GM12865 (cell line): Measurements from ENCODE around the gene MNX1.

Experiments
- DNase-seq: peaks from one replicate; pipeline ENCODE4 v3.0.0; 2010; ENCODE audit warnings: low read depth
- H3K4me3 ChIP-seq: 2 replicates; pipeline ENCODE4 v1.5.1; 2011; ENCODE audit warnings: mild to moderate bottlenecking, low read depth, low read length, control low read depth
- TF ChIP-seq, protein P1 (sequence below): IDR thresholded peaks from 2 replicates; pipeline ENCODE4 v1.5.1; 2011; ENCODE audit warnings: low read length, control low read depth, low read depth, inconsistent platforms; ENCODE audit not compliant: insufficient read depth; ENCODE audit errors: missing control alignments

Gene MNX1

DNA sequence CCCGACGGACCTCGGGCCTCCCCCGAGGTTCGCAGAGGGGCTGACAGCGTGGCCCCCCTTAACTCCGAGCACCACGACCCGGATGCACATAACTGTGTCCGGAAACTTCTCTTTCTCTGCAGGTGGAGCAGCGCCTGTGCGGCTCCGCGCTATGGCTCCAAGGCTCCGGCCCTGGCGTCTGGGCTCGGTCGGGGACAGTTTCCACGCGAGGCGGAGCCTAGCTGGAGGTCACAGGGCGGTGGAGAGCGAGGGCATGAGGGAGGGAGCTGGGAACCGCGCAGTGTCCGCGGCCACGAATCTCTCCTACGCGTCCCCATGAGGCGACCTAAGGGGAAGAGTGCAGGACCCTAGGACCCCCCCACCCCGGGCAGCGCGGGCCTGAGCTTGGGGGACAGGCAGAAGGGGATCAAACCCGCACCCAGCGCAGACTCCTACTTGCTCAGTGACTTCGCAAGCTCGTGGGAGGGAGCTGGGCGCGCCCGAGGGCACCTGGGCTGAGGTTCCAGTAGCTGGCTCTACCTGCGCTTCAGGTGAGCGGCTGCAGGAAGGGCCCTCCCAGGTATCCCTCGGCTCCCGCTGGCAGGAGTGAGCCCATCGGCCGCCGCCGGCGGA, 8.6 kb upstream of the MNX1 start:
- H3K4me3 ChIP-seq: no peak overlapping the region

DNA sequence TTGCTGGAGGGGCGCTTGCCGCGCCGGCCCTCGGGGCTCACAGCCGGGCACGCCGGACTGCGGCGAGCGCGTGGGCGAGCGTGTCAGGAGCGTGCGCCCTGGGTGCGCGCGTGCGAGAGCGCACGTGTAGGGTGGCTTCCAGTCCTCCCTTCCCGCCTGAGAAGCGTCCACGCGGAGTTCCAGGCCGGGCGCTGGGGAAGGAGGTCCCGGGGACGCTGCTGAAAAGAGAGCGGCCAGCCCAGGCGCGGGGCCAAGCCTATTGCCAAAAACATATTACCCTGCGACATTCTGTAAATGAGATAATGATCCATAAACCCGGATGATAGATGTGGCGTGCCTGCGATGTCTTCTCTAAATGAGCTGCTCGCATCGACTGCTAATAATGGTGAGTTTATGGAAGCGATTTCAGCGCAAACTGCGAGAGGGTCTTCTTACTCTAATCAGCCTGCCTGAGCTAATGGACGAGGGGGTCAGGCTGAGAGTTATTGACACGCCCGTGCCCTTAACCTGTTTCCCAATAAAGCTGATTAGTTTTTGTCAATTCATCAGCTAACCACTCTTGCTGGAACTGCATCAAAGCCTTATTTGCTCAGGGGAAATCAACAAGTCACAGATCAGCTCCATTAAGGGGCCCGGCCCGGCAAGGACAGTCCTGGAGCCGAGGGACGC, 8.0 kb upstream of the MNX1 start:
- no peak overlapping the region for H3K4me3 ChIP-seq
- TF ChIP-seq, protein P1, sequence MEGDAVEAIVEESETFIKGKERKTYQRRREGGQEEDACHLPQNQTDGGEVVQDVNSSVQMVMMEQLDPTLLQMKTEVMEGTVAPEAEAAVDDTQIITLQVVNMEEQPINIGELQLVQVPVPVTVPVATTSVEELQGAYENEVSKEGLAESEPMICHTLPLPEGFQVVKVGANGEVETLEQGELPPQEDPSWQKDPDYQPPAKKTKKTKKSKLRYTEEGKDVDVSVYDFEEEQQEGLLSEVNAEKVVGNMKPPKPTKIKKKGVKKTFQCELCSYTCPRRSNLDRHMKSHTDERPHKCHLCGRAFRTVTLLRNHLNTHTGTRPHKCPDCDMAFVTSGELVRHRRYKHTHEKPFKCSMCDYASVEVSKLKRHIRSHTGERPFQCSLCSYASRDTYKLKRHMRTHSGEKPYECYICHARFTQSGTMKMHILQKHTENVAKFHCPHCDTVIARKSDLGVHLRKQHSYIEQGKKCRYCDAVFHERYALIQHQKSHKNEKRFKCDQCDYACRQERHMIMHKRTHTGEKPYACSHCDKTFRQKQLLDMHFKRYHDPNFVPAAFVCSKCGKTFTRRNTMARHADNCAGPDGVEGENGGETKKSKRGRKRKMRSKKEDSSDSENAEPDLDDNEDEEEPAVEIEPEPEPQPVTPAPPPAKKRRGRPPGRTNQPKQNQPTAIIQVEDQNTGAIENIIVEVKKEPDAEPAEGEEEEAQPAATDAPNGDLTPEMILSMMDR: no peak
- DNase-seq: no peak

More for the DNA sequence above, 8.6 kb upstream of the MNX1 start:
- DNase-seq: no peak
- TF ChIP-seq, protein P1: no peak

DNA sequence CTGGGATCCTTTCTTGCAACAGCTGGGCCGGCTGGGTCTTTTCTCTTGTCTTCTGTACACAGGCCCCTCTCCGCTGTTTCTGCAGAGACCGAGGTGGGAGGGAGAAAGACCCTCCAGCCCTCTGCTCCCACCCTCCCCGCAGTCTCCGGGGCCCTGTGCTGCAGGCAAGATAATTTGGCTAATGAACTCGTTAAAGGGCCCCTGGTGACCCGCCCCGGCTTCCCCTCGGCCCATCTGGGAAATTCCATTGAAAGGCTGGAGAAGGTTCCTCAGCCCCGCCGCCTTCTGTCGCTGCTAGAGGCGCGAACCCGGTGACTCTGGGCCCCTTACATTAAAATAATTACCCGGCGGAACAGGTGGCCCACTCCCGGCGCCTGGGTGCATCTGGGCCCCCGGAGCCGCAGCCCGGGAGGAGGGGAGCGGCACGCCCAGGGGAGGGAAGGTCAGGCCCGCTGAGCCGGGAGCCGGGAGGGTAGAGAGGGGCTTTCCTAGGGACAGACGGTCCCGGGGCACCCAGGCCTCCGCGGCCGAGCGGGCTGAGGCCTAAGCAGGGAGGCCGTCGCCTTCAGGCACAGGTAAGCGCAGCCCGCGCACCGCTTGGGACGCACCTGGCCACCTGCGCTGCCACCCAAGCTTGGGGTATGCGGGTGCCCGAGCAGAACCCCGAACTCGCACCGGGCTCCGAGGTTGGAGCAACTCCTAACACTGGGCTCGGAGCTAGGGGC, 7.3 kb upstream of the MNX1 start:
- no peak for DNase-seq
- H3K4me3 ChIP-seq: no peak overlapping the region

DNA sequence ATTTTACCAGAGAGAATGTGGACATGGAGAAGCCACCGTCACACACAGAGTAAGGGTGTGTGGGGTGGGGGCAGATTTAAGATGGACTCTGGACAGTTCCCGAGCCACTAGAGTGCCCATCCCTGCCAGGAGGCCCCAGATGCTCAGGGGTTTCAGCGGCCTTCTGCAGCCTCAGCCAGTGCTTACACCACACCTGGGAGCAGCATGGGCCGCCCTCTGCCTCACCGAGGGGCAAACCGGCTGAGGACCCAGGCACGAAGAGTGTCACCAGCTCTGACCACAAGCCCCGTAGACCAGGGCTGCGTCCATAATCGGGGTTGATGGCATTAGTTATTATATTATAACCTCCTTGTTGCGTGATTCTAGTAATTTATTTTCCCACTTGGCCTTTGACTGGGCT, 6.7 kb upstream of the MNX1 start:
- DNase-seq: no peak
- no peak overlapping the region for H3K4me3 ChIP-seq
- TF ChIP-seq, protein P1: no peak

More for the DNA sequence above, 7.3 kb upstream of the MNX1 start:
- TF ChIP-seq, protein P1: no peak

DNA sequence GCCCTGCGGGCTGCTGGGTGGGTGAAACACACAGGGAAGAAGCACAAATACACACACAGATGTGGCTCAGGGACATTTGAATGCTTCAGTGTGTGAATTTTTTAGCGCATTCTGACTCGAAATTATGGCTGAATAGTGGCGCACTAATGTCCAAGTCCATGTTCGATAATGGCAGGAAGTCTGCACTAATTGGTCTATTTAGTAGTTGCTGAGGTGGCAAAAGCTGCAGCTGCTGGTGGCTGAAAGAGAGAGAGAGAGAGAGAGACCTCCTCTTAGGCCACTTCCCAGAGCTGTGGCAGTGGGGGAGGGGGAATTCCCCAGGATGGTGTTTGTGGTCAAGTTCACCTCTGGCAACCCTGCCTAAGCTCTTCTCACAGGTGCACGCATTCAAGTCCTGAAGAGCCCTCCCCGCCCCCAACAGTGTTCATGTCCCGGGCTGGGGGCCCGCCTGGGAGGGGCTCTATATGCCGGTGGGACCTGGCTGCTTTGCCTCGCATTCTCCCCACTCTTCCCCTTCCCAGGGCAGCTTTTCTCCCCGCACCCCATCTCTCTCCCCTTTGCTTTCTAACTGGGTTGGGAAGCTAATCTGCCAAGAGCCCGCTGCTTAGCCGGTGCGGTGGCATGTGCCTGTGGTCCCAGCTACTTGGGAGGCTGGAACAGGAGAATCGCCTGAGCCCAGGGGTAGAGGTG, 6.0 kb upstream of the MNX1 start:
- DNase-seq: peak; percentile 88
- H3K4me3 ChIP-seq: peak overlapping the region; percentile 29
- TF ChIP-seq, protein P1: no peak

DNA sequence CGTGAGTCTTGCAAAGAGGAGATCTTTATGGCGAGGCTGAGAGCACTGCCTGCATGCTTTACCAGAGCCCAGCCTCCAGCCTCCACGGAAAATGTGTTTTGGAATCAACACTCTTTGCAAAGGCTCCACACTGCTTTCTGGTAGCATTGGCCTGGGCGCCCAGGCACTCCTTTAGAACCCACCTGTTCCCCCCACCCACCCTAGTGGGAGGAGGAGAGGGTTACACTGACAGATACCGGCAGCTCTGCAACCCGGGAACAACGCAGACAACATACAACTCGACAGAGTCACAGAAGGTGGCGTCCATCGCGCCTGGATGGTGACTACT, 5.5 kb upstream of the MNX1 start:
- TF ChIP-seq, protein P1: no peak
- no peak for DNase-seq
- H3K4me3 ChIP-seq: peak overlapping the region; percentile 29
